IMR-90 (cell line): ENCODE results near the gene ECSCR.

Experiments used
- CHD1 ChIP-seq: IDR thresholded peaks from 2 replicates; pipeline ENCODE4 v1.6.1; 2012; ENCODE audit warnings: low read depth, low read length, improper control_type of control experiment
- CTCF ChIP-seq: conservative IDR thresholded peaks from 2 replicates; pipeline ENCODE4 v1.5.1; 2012; ENCODE audit warnings: mild to moderate bottlenecking, low read depth, low read length, improper control_type of control experiment
- ELK1 ChIP-seq: fragments of 150-350 bp; IDR thresholded peaks from 2 replicates; pipeline ENCODE4 v1.6.1; 2016; ENCODE audit warnings: low read depth, mild to moderate bottlenecking, low read length, moderate library complexity, borderline replicate concordance
- FOS ChIP-seq: fragments of 150-350 bp; IDR thresholded peaks from 2 replicates; pipeline ENCODE4 v1.6.1; 2016; ENCODE audit warnings: low read depth, low read length
- MAFK ChIP-seq: IDR thresholded peaks from 2 replicates; pipeline ENCODE4 v1.6.1; 2012; ENCODE audit warnings: low read depth, low read length, improper control_type of control experiment
- MXI1 ChIP-seq: IDR thresholded peaks from 2 replicates; pipeline ENCODE4 v1.6.1; 2012; ENCODE audit warnings: low read depth, mild to moderate bottlenecking, low read length, moderate library complexity, borderline replicate concordance
- POLR2A ChIP-seq: IDR thresholded peaks from 2 replicates; pipeline ENCODE4 v1.6.1; 2012; ENCODE audit warnings: mild to moderate bottlenecking, low read depth, low read length
- RAD21 ChIP-seq: IDR thresholded peaks from 2 replicates; pipeline ENCODE4 v1.6.1; 2012; ENCODE audit warnings: low read length, improper control_type of control experiment
- RCOR1 ChIP-seq: IDR thresholded peaks from 2 replicates; pipeline ENCODE4 v1.6.1; 2012; ENCODE audit warnings: mild to moderate bottlenecking, low read length, improper control_type of control experiment; ENCODE audit not compliant: insufficient replicate concordance
- RFX5 ChIP-seq: IDR thresholded peaks from 2 replicates; pipeline ENCODE4 v1.8.0; 2012; ENCODE audit warnings: low read depth, mild to moderate bottlenecking, low read length, moderate library complexity

DNA sequence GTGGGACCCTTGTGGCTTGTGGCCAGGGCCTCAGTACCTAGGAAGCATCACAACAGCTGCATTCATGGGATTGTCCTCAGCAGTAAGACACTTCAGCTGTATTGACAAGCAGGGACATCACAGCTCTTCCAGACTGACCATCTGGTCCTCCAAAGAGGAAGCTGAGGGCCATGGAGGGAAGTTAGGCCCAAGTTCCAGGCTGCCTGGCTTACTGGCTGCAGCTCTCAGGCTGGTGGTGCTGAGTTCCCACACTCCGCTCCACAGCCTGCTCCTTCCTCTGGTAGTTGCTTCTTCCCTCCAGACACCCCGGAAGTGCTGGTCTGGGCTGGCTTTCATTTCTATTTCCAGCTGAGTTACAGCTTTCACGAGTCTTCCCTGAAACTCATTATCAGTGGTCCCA is 25.7 kb upstream of the ECSCR start:
- TF ChIP-seq CTCF (no peak), MXI1 (no peak), MAFK (no peak), RCOR1 (no peak), ELK1 (no peak), RFX5 (no peak), CHD1 (no peak), POLR2A (no peak), RAD21 (no peak), FOS (no peak)
